ENCODE data around the gene TFAP2C.
"Not testable (repeated sequence)": the region's sequence is repeated elsewhere in the genome, so short reads cannot be mapped to it uniquely, and the experiment has no call there.

Gene TFAP2C

DNA sequence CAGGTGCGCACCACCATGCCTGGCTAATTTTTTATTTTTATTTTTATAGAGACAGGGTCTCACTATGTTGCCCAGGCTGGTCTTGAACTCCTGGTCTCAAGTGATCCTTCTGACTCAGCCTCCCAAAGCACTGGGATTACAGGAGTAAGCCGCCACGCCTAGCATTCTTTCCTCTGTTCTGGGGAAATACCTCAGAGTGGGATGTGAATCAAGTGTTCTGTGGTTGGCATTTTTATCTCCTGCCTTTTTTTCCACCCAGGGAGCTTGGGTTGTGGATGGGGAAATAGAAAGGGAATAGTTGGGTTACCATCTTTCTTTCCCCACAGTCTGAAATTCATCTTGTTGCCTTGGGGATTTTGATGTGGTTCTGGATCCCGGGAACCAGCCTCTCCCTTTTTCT is 24.1 kb downstream of the TFAP2C start:
- no peak for DNase-seq (ENCODE audit: low read depth, low spot score)

DNA sequence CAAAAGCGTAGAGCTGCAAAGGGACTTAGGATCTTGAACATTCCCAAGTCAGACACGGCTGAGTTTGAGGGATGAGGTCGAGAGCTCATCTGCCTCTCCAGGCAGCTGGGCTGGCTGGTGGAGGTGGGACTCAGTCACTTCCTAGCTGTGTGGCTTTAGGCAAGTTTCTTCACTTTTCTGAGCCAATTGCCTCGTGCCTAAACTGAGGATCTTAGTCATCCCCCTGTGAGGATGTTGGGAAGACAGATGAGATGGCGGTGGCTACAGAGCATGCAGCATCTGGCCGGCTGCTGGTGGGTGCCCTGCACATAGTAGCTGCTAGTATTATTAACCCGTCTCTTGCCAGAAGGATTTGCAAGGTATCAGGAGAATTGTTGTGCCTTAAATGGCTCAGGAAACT is 27.5 kb downstream of the TFAP2C start:
- no peak for DNase-seq (ENCODE audit: low read depth, low spot score)

DNA sequence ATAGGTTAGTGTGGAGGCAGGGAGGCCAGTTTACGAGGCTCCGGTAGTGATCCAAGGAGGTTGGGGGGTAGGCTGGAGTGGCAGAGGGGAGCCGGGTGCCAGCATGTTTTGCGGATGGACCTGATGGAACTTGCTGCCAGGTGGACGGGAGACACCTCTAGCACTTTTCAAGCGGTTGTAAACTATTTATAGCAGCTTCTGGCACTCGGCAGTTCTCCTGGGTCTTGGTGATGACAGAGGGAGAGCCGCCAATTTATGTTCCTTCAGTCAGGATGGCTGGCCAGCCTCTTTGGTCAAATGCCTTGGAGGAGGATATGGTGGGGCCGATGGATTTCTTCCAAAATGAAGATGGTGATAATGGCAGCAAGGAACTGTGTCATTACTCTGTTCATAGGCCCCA is 28.8 kb downstream of the TFAP2C start:
- DNase-seq (ENCODE audit: low read depth, low spot score): no peak

DNA sequence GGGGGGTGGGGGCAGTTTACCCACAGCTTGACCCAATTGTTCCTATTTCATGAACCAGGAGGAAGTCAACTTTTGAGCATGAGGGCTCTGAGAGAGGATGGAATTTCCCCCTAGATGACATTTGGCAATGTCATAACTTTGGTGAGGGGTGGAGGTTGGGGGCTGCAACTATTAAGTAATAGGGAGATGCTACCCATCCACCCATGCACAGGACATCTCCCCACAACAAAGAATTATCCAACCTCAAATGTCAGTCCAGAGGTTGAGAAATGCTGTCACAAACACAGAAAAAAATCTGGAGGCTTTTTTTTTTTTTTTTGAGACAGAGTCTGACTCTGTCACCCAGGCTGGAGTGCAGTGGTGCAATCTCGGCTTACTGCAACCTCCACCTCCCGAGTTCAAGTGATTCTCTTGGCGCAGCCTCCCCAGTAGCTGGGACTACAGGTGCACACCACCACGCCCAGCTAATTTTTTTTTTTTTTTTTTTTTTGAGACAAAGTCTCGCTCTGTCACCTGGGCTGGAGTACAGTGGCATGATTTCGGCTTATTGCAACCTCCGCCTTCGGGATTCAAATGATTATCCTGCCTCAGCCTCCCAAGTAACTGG is 29.3 kb downstream of the TFAP2C start:
- not testable (repeated sequence) for DNase-seq (ENCODE audit: low read depth, low spot score)

DNA sequence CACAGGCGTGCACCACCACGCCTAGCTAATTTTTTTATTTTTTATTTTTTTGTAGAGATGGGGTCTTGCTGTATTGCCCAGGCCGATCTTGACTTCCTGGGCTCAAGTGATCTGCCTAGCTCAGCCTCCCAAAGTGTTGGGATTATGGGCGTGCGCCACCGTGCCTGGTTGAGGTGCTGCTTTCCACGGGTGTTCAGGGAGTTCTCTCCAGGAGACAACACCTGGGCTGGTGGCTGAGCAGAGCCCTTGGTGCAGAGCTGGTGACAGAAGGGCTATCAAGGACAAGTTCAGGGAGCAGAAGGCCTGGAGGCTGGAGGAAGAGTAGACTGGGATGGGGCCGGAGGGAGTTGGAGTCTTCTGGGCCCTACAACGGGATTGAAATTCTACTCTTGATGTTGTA is 34.6 kb downstream of the TFAP2C start:
- no peak for DNase-seq (ENCODE audit: low read depth, low spot score)

DNA sequence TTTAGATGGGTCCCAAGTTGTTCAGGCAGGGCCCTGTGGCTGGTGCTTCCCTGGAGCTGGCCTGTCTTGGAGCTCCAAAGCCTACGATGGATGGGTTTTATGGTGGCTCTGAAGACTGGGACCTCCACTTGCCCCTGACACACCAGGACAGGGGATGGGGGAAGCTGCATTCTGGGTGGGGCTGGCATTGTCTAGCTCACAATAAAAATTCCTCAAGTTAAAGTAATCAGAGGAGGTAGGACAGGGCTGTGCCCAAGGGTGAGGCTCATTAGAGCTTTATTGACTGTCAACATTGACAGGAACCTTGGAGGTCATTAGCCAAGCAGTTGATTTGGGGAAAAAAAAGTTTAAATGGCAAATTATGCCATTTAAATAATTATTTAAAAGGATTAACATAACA is 35.7 kb downstream of the TFAP2C start:
- DNase-seq (ENCODE audit: low read depth, low spot score): no peak

DNA sequence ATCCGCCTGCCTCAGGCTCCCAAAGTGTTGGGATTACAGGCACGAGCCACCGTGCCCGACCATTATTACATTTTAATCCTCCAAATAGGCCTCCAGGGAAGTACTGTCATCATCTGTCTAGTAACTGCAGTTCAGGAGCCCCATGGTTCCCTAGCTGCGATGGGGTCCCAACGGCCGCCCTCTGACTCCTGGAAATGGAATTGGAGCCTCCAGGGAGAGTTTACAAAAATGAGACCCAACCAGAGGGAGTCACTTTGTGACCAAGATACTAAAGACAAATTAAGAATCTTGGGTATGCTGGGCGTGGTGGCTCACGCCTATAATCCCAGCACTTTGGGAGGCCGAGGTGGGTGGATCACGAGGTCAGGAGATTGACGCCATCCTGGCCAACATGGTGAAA is 36.7 kb downstream of the TFAP2C start:
- no peak for DNase-seq (ENCODE audit: low read depth, low spot score)

DNA sequence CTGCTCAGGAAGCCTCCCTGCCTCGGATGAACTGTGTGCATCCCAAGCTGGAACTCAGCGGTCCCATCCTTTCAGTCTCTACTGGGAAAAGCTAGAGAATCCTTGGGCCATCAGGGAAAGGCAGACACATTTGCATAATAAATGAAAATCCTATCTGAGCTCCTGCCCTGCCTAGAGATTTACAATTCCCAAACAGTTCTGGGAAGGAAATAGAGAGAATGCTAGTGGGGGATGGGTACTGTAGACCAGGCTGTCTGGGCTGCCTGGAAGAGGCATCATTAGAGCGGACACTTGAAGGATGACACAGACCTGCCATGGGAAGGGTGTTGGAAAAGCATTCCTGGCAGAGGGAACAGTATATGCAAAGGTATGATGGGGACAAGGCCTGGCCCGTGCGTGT is 44.3 kb downstream of the TFAP2C start:
- no peak for DNase-seq (ENCODE audit: low read depth, low spot score)

DNA sequence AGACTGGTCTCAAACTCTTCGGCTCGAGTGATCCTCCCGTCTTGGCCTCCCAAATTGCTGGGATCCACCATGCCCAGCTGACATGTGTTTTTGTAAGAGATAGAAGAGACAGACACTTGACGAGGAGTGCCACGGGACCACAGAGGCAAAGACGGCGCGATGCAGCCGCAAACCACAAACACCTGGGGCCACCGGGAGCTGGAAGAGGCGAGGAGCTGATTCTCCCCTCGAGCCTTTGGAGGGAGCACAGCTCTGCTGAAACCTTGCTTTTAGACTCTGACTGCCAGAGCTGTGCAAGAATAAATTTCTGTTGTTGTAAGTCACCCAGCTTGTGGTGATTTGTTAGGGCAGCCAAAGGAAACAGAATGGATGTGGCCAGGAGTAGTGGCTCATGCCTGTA is 46.9 kb downstream of the TFAP2C start:
- no peak for DNase-seq (ENCODE audit: low read depth, low spot score)

DNA sequence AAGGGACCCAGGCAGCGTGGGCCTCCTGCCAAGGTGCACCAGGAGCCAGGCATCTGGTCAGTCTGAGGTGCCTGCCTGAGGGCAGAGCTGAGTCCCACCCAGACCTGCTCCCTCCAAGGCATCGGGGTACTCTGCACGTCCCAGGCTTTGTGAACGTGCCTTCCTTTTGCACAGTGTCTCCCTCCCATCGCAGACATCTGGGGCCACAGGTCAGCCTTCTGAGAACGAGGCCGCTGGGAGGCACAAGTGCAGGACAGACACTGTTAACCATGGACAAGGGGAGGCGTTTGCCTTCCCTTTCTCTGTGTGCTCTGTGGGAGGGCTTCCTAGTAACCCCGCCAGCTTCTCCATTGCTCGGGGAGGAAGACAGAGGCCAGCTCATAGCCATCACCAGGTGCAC is 47.6 kb downstream of the TFAP2C start:
- DNase-seq (ENCODE audit: low read depth, low spot score): no peak

DNA sequence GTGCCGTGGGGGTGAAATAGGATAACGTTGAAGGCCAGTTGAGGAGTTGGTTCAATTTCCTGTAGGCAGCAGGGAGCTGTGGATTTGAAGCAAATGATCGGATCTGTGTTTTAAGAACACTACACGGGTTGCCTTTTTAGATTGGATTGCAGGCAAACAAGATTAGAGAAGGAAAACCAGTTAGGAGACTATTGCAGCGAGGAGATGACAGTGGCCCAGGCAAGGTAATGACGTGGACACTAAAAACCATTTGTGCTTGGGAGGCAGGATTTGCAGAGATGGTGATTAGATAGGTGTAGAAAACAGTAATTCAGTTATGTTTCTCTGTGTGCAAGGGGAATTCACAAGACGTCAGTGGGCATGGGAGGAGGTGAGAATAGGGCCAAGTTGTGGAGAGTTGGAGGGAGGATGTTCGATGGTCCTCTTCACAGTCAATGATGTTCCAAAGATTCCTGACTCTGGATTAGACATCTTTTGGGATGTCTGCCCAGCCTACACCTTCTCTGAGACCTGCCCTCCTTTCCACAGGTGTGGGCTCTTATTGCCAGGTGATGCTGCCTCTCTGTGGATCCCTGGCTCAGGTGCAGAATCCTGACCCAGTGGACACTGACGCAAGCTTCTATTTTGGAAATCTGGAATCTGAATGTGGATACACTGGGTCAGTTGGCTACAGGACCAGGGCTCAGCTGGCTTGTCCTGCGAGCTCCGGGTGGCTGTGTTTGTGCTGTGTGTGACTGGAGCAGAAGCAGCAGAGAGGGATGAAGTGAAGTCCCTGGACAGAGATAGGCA is 54.2 kb downstream of the TFAP2C start:
- DNase-seq (ENCODE audit: low read depth, low spot score): no peak

DNA sequence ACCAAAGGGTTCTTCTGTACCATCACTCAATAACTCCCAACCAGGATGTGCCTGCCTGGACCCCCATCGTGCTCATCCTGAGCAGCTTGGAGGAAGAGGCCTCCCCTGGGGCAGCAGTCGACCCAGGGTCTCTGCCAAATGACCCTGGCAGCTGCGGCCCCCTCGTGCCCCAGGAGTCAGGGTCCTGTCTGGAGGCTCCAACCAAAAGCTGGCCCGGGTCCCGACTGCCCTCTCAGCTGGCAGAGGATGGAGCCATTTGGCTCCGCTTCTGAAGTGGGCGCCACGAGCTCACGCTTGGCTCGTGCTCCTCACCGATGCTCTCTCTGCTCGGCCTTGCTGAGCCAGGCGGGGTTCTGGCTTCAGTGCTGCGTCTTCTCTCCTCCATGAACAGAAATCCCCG is 56.8 kb downstream of the TFAP2C start:
- DNase-seq (ENCODE audit: low read depth, low spot score): no peak

DNA sequence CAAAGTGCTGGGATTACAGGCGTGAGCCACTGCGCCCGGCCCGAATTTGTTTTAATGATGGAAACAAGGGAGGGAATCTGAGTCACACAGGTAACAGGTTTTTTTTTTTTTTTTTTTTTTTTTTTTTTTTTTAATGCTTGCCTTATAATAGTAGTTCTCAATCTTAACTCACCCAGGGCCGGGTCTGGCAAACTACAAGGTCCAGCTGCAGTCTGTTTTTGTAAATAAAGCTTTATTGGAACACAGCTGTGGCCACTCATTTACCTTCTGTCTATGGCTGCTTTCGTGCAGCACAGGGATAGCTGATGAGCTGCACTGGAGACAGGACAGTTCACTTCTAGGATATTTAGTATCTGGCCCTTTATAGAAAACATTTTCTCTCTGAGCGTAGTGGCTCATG is 58.0 kb downstream of the TFAP2C start:
- no peak for DNase-seq (ENCODE audit: low read depth, low spot score)

DNA sequence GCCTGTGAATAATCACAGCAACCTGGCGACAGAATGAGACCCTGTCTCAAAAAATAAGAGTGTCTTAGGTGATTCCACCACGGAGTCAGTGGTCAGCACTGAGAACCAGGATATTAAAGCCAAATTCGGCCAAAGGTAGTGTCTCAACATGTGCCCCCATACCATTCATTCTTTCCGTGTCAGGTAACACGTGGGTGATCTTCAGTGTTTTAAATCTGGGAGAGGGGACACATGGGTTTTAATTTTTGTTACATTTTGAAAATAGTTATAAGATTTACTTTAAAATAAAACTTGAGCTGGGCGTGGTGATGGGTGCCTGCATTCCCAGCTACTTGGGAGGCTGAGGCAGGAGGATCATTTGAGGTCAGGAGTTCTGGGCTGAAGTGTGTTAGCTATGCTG is 59.0 kb downstream of the TFAP2C start:
- no peak for DNase-seq (ENCODE audit: low read depth, low spot score)
